H9 (cell line): ENCODE data around the gene NOVA1. TPM values are rescaled to one million over a fixed set of nuclear protein-coding genes. Genes with fewer than 3 reads are reported as not detected.

Source experiments
- DNase-seq: peaks from one replicate; pipeline ENCODE4 v3.0.0-alpha.2; 2017
- H2AFZ ChIP-seq: one replicate; pipeline ENCODE4 v1.6.1; 2013; ENCODE audit warnings: mild to moderate bottlenecking, low read length, control low read depth, moderate library complexity
- H2AK5ac ChIP-seq: 2 replicates; pipeline ENCODE4 v1.6.1; 2013; ENCODE audit warnings: low read length, control low read depth, mixed read lengths; ENCODE audit not compliant: insufficient read length
- H2BK120ac ChIP-seq: one replicate; pipeline ENCODE4 v1.6.1; 2013; ENCODE audit warnings: low read depth, mild to moderate bottlenecking, low read length, control low read depth, inconsistent platforms; ENCODE audit not compliant: poor library complexity, severe bottlenecking
- H2BK12ac ChIP-seq: 2 replicates; pipeline ENCODE4 v1.6.1; 2013; ENCODE audit warnings: low read length, control low read depth, mixed read lengths, low read depth; ENCODE audit not compliant: insufficient read length
- H2BK15ac ChIP-seq: 2 replicates; pipeline ENCODE4 v1.6.1; 2013; ENCODE audit warnings: low read depth, low read length, control low read depth
- H2BK20ac ChIP-seq: one replicate; pipeline ENCODE4 v1.6.1; 2013; ENCODE audit warnings: low read depth, mild to moderate bottlenecking, low read length, control low read depth, inconsistent platforms; ENCODE audit not compliant: poor library complexity, severe bottlenecking
- H2BK5ac ChIP-seq: 2 replicates; pipeline ENCODE4 v1.6.1; 2013; ENCODE audit warnings: low read length, control low read depth, mixed read lengths; ENCODE audit not compliant: insufficient read length
- H3K14ac ChIP-seq: 2 replicates; pipeline ENCODE4 v1.6.1; 2013; ENCODE audit warnings: low read length, control low read depth; ENCODE audit not compliant: insufficient read depth
- H3K18ac ChIP-seq: 2 replicates; pipeline ENCODE4 v1.6.1; 2013; ENCODE audit warnings: low read depth, mild to moderate bottlenecking, mixed read lengths, low read length, control low read depth; ENCODE audit not compliant: insufficient read length
- H3K23ac ChIP-seq: 2 replicates; pipeline ENCODE4 v1.6.1; 2013; ENCODE audit warnings: low read length, control low read depth, mixed read lengths, low read depth; ENCODE audit not compliant: insufficient read length
- H3K23me2 ChIP-seq: 2 replicates; pipeline ENCODE4 v1.6.1; 2013; ENCODE audit warnings: low read depth, mild to moderate bottlenecking, mixed read lengths, low read length, control low read depth; ENCODE audit not compliant: insufficient read length, poor library complexity, severe bottlenecking
- H3K27ac ChIP-seq: 2 replicates; pipeline ENCODE4 v1.5.1; 2013; ENCODE audit warnings: low read length, control low read depth, mixed read lengths, low read depth; ENCODE audit not compliant: insufficient read length
- H3K27me3 ChIP-seq: 2 replicates; pipeline ENCODE4 v1.6.1; 2013; ENCODE audit warnings: low read length, control low read depth, inconsistent platforms; ENCODE audit not compliant: insufficient read depth
- H3K4ac ChIP-seq: 2 replicates; pipeline ENCODE4 v1.6.1; 2013; ENCODE audit warnings: low read depth, mild to moderate bottlenecking, control low read depth, inconsistent platforms, low read length, moderate library complexity
- H3K4me1 ChIP-seq: 2 replicates; pipeline ENCODE4 v1.6.1; 2013; ENCODE audit warnings: low read length, control low read depth, inconsistent platforms; ENCODE audit not compliant: insufficient read depth
- H3K4me2 ChIP-seq: 2 replicates; pipeline ENCODE4 v1.6.1; 2013; ENCODE audit warnings: low read length, control low read depth, mixed read lengths; ENCODE audit not compliant: insufficient read length, insufficient read depth
- H3K56ac ChIP-seq: 2 replicates; pipeline ENCODE4 v1.6.1; 2013; ENCODE audit warnings: low read depth, mild to moderate bottlenecking, mixed read lengths, low read length, control low read depth; ENCODE audit not compliant: insufficient read length
- H3K79me1 ChIP-seq: 2 replicates; pipeline ENCODE4 v1.6.1; 2013; ENCODE audit warnings: low read depth, mild to moderate bottlenecking, moderate library complexity, low read length, control low read depth, inconsistent platforms; ENCODE audit not compliant: insufficient read depth, poor library complexity, severe bottlenecking
- H3K79me2 ChIP-seq: 2 replicates; pipeline ENCODE4 v1.6.1; 2013; ENCODE audit warnings: low read length, control low read depth, inconsistent platforms; ENCODE audit not compliant: insufficient read depth
- H3K9ac ChIP-seq: 2 replicates; pipeline ENCODE4 v1.6.1; 2013; ENCODE audit warnings: low read length, control low read depth, mixed read lengths; ENCODE audit not compliant: insufficient read length; ENCODE audit errors: extremely low read depth
- H3K9me3 ChIP-seq: one replicate; pipeline ENCODE4 v1.6.1; 2013; ENCODE audit warnings: low read depth, low read length, inconsistent platforms; ENCODE audit not compliant: control insufficient read depth
- H3T11ph ChIP-seq: one replicate; pipeline ENCODE4 v1.6.1; 2013; ENCODE audit warnings: mild to moderate bottlenecking, low read length, control low read depth, inconsistent platforms
- H4K20me1 ChIP-seq: one replicate; pipeline ENCODE4 v1.6.1; 2013; ENCODE audit not compliant: control insufficient read depth, insufficient read length, insufficient read depth
- H4K5ac ChIP-seq: 2 replicates; pipeline ENCODE4 v1.6.1; 2013; ENCODE audit warnings: low read depth, mild to moderate bottlenecking, mixed read lengths, low read length, control low read depth; ENCODE audit not compliant: insufficient read length
- H4K8ac ChIP-seq: replicated peaks from 2 replicates; pipeline ENCODE4 v1.6.1; 2013; ENCODE audit warnings: low read length, control low read depth, mixed read lengths, low read depth; ENCODE audit not compliant: insufficient read length
- H4K91ac ChIP-seq: 2 replicates; pipeline ENCODE4 v1.6.1; 2013; ENCODE audit warnings: low read depth, mild to moderate bottlenecking, moderate library complexity, mixed read lengths, low read length, control low read depth; ENCODE audit not compliant: insufficient read length
- H3K27ac Mint-ChIP-seq, 3 experiments: 2 replicates in 2 of 3; 3 replicates in 1 of 3; pipeline ENCODE4 v1.8.0; 2020 to 2021; ENCODE audit warnings: mixed read lengths in 3 of 3, mild to moderate bottlenecking in 1 of 3, moderate library complexity in 1 of 3
- H3K27me3 Mint-ChIP-seq: 2 replicates; pipeline ENCODE4 v1.8.0; 2021; ENCODE audit warnings: low read depth, mild to moderate bottlenecking, moderate library complexity, mixed read lengths
- H3K36me3 Mint-ChIP-seq, 3 experiments: 2 replicates in 2 of 3; 3 replicates in 1 of 3; pipeline ENCODE4 v1.8.0; 2020 to 2021; ENCODE audit warnings: low read depth in 3 of 3, mixed read lengths in 3 of 3; ENCODE audit not compliant: insufficient read depth in 1 of 3
- H3K4me1 Mint-ChIP-seq, 2 experiments: 2 replicates each; pipeline ENCODE4 v1.8.0; 2020; ENCODE audit warnings: mixed read lengths in 2 of 2
- H3K4me3 Mint-ChIP-seq, 2 experiments: 2 replicates in 1 of 2; 3 replicates in 1 of 2; pipeline ENCODE4 v1.8.0; 2020 to 2021; ENCODE audit warnings: mild to moderate bottlenecking in 2 of 2, mixed read lengths in 2 of 2, moderate library complexity in 1 of 2
- H3K9me3 Mint-ChIP-seq, 2 experiments: 2 replicates in 1 of 2; 3 replicates in 1 of 2; pipeline ENCODE4 v1.8.0; 2020; ENCODE audit warnings: mild to moderate bottlenecking in 2 of 2, mixed read lengths in 2 of 2, moderate library complexity in 1 of 2
- total RNA-seq: library from RNA; stranded (reverse); gene quantifications from 2 replicates; pipeline ENCODE4 v1.2.1, GENCODE V29; 2021
- TF ChIP-seq, protein P1 (sequence below): fragments of 200-600 bp; sonication (generic); conservative IDR thresholded peaks from 3 replicates; pipeline ENCODE4 v1.8.0; 2021; ENCODE audit warnings: antibody characterized with exemption, mild to moderate bottlenecking

Gene NOVA1
- total RNA-seq, 1 experiment from 2014 or later, result 13.8 TPM

- no peak overlapping the region for H2BK20ac ChIP-seq
- H2BK12ac ChIP-seq, result no peak overlapping the region
- H3K4me1 ChIP-seq, result no peaks in the 10 kb centered on the region
- H3K79me2 ChIP-seq, result no peaks in the 10 kb centered on the region
- no peaks in the 10 kb centered on the region for H3K79me1 ChIP-seq
- no peak overlapping the region for H4K8ac ChIP-seq
- H2AK5ac ChIP-seq, result no peak overlapping the region
- no peaks in the 10 kb centered on the region for H3K9me3 ChIP-seq
- no peak overlapping the region for H4K91ac ChIP-seq
- no peak overlapping the region for H2AFZ ChIP-seq
- H3K14ac ChIP-seq, result no peak overlapping the region
- no peak overlapping the region for H3K18ac ChIP-seq
- no peak overlapping the region for H4K5ac ChIP-seq
- no peaks in the 10 kb centered on the region; a peak in 1 of 5 replicates for H3K9me3 Mint-ChIP-seq
- no peaks in the 10 kb centered on the region for H4K20me1 ChIP-seq
- no peaks in the 10 kb centered on the region for H3K27me3 ChIP-seq
- H3K23ac ChIP-seq, result no peak overlapping the region
- no peaks in the 10 kb centered on the region for H3K23me2 ChIP-seq
- H3K4me3 Mint-ChIP-seq, result no peak overlapping the region
- no peak overlapping the region for H3T11ph ChIP-seq
- no peak overlapping the region for H2BK120ac ChIP-seq
- DNase-seq, result no peak
- no peaks in the 10 kb centered on the region for H3K36me3 Mint-ChIP-seq
- no peak overlapping the region for H3K27ac Mint-ChIP-seq
- H3K56ac ChIP-seq, result no peak overlapping the region
- peaks cover 14 to 15% of the 10 kb centered on the region in 2 experiments for H3K4me1 Mint-ChIP-seq
- H3K4ac ChIP-seq, result no peak overlapping the region
- H2BK5ac ChIP-seq, result no peak overlapping the region
- H3K4me2 ChIP-seq, result no peak overlapping the region
- H3K27ac ChIP-seq, result no peak overlapping the region
- TF ChIP-seq, protein P1, sequence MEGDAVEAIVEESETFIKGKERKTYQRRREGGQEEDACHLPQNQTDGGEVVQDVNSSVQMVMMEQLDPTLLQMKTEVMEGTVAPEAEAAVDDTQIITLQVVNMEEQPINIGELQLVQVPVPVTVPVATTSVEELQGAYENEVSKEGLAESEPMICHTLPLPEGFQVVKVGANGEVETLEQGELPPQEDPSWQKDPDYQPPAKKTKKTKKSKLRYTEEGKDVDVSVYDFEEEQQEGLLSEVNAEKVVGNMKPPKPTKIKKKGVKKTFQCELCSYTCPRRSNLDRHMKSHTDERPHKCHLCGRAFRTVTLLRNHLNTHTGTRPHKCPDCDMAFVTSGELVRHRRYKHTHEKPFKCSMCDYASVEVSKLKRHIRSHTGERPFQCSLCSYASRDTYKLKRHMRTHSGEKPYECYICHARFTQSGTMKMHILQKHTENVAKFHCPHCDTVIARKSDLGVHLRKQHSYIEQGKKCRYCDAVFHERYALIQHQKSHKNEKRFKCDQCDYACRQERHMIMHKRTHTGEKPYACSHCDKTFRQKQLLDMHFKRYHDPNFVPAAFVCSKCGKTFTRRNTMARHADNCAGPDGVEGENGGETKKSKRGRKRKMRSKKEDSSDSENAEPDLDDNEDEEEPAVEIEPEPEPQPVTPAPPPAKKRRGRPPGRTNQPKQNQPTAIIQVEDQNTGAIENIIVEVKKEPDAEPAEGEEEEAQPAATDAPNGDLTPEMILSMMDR, result no peak
- no peak overlapping the region for H3K9ac ChIP-seq
- H2BK15ac ChIP-seq, result no peak overlapping the region
- no peaks in the 10 kb centered on the region for H3K27me3 Mint-ChIP-seq
Observed at GRCh38 chr14:26410189-26410685, 187.6 kb downstream of the NOVA1 start.
